HCT116 (cell line): Measurements from ENCODE around the gene RNF130.

ENCODE experiments used
- CEBPB ChIP-seq: IDR thresholded peaks from 2 replicates; pipeline ENCODE4 v1.6.1; 2012; ENCODE audit warnings: low read depth
- CTCF ChIP-seq, 3 experiments: fragments of 200-600 bp in 1 of 3; sonication (generic) in 1 of 3; IDR thresholded peaks in 2 of 3; conservative IDR thresholded peaks in 1 of 3; 2 replicates each; pipeline ENCODE4 v1.5.1; 2012 to 2017; ENCODE audit warnings: low read depth in 2 of 3, low read length in 2 of 3, antibody characterized with exemption in 1 of 3, borderline replicate concordance in 1 of 3, control low read depth in 1 of 3, mild to moderate bottlenecking in 1 of 3, mixed read lengths in 1 of 3, mixed run types in 1 of 3, moderate library complexity in 1 of 3; ENCODE audit not compliant: insufficient read depth in 1 of 3
- EZH2phosphoT487 ChIP-seq: fragments of 200-600 bp; IDR thresholded peaks from 2 replicates; pipeline ENCODE4 v1.6.1; 2018; ENCODE audit warnings: antibody characterized with exemption, borderline replicate concordance
- JUND ChIP-seq: IDR thresholded peaks from 2 replicates; pipeline ENCODE4 v1.6.1; 2012
- MAX ChIP-seq: IDR thresholded peaks from 2 replicates; pipeline ENCODE4 v1.6.1; 2012
- POLR2A ChIP-seq: IDR thresholded peaks from 2 replicates; pipeline ENCODE4 v1.7.0; 2011; ENCODE audit warnings: borderline replicate concordance; ENCODE audit not compliant: insufficient read depth, insufficient read length; ENCODE audit errors: extremely low read depth
- RAD21 ChIP-seq: IDR thresholded peaks from 2 replicates; pipeline ENCODE4 v1.6.1; 2012; ENCODE audit warnings: low read depth, mild to moderate bottlenecking
- REST ChIP-seq: IDR thresholded peaks from 2 replicates; pipeline ENCODE4 v1.6.1; 2012; ENCODE audit warnings: low read depth
- SRF ChIP-seq: IDR thresholded peaks from 2 replicates; pipeline ENCODE4 v1.6.1; 2012; ENCODE audit warnings: low read depth

- TF ChIP-seq CTCF (IDR thresholded peaks at IDR 0.05 in 2 of 3, conservative IDR thresholded peaks at IDR 0.05 in 1 of 3; ENCODE audit: borderline replicate concordance in 1 of 3, insufficient read depth in 1 of 3, low read depth in 2 of 3, low read length in 2 of 3), result no peak
- no peak for TF ChIP-seq RAD21
- no peak for TF ChIP-seq POLR2A
- TF ChIP-seq REST, result no peak
- no peak for TF ChIP-seq EZH2phosphoT487
- TF ChIP-seq CEBPB, result no peak
- TF ChIP-seq SRF, result no peak
- no peak for TF ChIP-seq JUND
- TF ChIP-seq MAX, result no peak
Observed at GRCh38 chr5:180035206-180035931, 36.2 kb downstream of the RNF130 start.
